Prostate gland (tissue), 2 donors: ENCODE data around the gene PAPPA. TPM values are rescaled to one million over a fixed set of nuclear protein-coding genes. Genes with fewer than 3 reads are reported as not detected.

Experiments
- DNase-seq: peaks from one replicate; pipeline ENCODE4 v3.0.0-alpha.2; 2019; ENCODE audit warnings: low spot score
- H3K27ac ChIP-seq, 2 donors: fragments of 200-600 bp; sonication (generic); 2 replicates each; pipeline ENCODE4 v1.5.1; 2017 to 2019
- H3K27me3 ChIP-seq: fragments of 200-600 bp; sonication (generic); replicated peaks from 2 replicates; pipeline ENCODE4 v1.5.1; 2019; ENCODE audit not compliant: insufficient read depth
- H3K36me3 ChIP-seq, 2 donors: fragments of 200-600 bp; sonication (generic); 1 replicate in 1 of 2; 2 replicates in 1 of 2; pipeline versions ENCODE4 v1.5.1 to v1.8.1; 2017 to 2019
- H3K4me1 ChIP-seq: fragments of 200-600 bp; sonication (generic); replicated peaks from 2 replicates; pipeline ENCODE4 v1.5.1; 2019
- H3K4me3 ChIP-seq, 2 donors: fragments of 200-600 bp; sonication (generic); 2 replicates each; pipeline ENCODE4 v1.5.1; 2017 to 2019
- H3K9me3 ChIP-seq: fragments of 200-600 bp; sonication (generic); 2 replicates; pipeline ENCODE4 v1.5.1; 2017
- POLR2A ChIP-seq: fragments of 450-650 bp; IDR thresholded peaks from one replicate; pipeline ENCODE4 v1.6.1; 2016; ENCODE audit warnings: antibody characterized with exemption, mild to moderate bottlenecking
- POLR2AphosphoS5 ChIP-seq: sonication (generic); formaldehyde crosslinking; IDR thresholded peaks from one replicate; pipeline ENCODE4 v1.6.1; 2017; ENCODE audit warnings: antibody characterized with exemption
- WGBS: methylation state at CpG from one replicate; pipeline ENCODE4 v1.1.5; 2018; 5-methylcytosine and 5-hydroxymethylcytosine counted together
- intact Hi-C: fragments of 100-400 bp; cut with DNase I; formaldehyde crosslinking; loops from one replicate; pipeline ENCODE4 v1.14.2; 2022
- total RNA-seq, 2 donors: library from RNA; depleted of rRNA; stranded (reverse); fragments of >200 nt; gene quantifications; one replicate each; pipeline ENCODE4 v1.1.0, GENCODE V29; 2016
- TF ChIP-seq, protein P1 (sequence below), 4 experiments: fragments of 200-600 bp in 2 of 4; fragments of 450-650 bp in 2 of 4; sonication (generic) in 2 of 4; IDR thresholded peaks; 1 replicate in 3 of 4; 2 replicates in 1 of 4; pipeline ENCODE4 v1.5.1; 2016 to 2019; ENCODE audit warnings: antibody characterized with exemption in 4 of 4, mild to moderate bottlenecking in 2 of 4, moderate library complexity in 2 of 4

Gene PAPPA
- total RNA-seq, 2 donors from 2014 or later, result 0.27 to 1.8 TPM

DNA sequence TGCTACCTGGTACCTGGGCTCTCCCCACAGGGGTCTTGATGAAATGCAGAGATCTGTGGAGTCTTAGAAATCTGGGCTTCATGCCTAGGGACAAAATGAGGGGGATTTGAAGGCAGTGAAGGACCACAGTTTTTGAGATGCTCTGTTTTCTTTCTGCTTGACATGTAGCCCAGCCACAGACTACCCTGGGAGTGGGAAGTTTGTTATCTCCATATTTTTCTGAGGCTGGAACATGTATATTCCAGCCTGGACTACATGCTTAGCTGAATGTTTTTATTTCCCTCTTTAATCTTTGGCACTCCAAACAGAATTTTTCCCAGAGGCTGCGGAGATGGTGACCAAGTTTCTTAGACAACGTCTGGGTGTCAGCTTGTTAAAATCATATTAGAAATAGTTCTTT, 252.9 kb downstream of the PAPPA start:
- no peaks in the 10 kb centered on the region for H3K4me1 ChIP-seq
- H3K27ac ChIP-seq, result no peak overlapping the region
- intact Hi-C loops, result no loop called here
- H3K9me3 ChIP-seq, result no peaks in the 10 kb centered on the region
- no peaks in the 10 kb centered on the region for H3K36me3 ChIP-seq
- no peak for DNase-seq
- H3K27me3 ChIP-seq, result no peaks in the 10 kb centered on the region
- 81% methylated on average over 2 of the region's 2 CpGs for WGBS
- TF ChIP-seq, protein P1, sequence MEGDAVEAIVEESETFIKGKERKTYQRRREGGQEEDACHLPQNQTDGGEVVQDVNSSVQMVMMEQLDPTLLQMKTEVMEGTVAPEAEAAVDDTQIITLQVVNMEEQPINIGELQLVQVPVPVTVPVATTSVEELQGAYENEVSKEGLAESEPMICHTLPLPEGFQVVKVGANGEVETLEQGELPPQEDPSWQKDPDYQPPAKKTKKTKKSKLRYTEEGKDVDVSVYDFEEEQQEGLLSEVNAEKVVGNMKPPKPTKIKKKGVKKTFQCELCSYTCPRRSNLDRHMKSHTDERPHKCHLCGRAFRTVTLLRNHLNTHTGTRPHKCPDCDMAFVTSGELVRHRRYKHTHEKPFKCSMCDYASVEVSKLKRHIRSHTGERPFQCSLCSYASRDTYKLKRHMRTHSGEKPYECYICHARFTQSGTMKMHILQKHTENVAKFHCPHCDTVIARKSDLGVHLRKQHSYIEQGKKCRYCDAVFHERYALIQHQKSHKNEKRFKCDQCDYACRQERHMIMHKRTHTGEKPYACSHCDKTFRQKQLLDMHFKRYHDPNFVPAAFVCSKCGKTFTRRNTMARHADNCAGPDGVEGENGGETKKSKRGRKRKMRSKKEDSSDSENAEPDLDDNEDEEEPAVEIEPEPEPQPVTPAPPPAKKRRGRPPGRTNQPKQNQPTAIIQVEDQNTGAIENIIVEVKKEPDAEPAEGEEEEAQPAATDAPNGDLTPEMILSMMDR (IDR thresholded peaks at IDR 0.05), result no peak
- TF ChIP-seq POLR2A, result no peak
- no peak for TF ChIP-seq POLR2AphosphoS5
- H3K4me3 ChIP-seq, result no peak overlapping the region

DNA sequence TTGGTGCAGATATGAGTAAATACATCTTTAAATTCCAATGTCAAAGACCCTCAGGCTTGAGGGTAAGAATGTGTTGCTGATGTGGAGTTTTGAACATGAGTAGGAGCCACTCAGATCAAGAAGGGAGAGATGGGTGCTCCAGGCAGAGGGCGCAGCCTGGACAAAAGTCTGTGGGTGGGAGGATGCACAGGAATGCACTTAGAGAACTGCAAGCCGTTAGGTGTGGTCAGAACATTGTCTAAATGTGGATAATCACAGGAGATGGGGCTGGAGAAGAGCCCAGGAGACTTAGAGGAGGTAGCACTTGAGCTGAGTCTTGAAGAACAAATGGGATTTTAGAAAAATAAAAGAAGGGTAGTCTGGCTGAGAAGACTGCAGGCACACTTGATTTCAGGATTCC, 255.5 kb downstream of the PAPPA start:
- Histone ChIP-seq H3K27ac (no peak overlapping the region), H3K36me3 (no peaks in the 10 kb centered on the region), H3K4me1 (no peaks in the 10 kb centered on the region), H3K4me3 (no peak overlapping the region), H3K9me3 (no peaks in the 10 kb centered on the region), H3K27me3 (no peaks in the 10 kb centered on the region)
- DNase-seq, result no peak
- intact Hi-C loops, result no loop called here
- 80% methylated on average over 2 of the region's 2 CpGs for WGBS
- no peak for TF ChIP-seq POLR2A
- TF ChIP-seq, protein P1 (IDR thresholded peaks at IDR 0.05), result no peak
- no peak for TF ChIP-seq POLR2AphosphoS5

DNA sequence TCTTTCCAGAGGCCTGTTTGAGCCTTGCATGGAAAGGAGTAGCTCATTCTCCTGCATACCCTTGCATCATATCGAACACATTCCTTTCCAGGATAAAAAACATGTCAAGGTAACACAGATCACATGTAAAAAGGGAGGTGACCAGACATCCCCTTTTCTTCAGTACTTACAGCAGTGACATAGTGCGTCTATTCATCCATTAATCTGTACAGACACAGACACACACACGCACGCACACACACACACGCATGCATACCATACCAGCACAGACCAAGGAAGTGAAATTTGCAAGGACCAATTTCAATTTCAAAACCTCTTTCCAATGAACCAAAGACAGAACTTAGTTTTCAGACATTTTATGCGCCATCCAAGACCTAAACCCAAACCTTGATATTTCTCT, 256.0 kb downstream of the PAPPA start:
- Histone ChIP-seq H3K27ac (no peak overlapping the region), H3K27me3 (no peaks in the 10 kb centered on the region), H3K36me3 (no peaks in the 10 kb centered on the region), H3K4me1 (no peaks in the 10 kb centered on the region), H3K4me3 (no peak overlapping the region), H3K9me3 (no peaks in the 10 kb centered on the region)
- WGBS, result 79% methylated on average over 6 of the region's 6 CpGs
- no peak for DNase-seq
- TF ChIP-seq, protein P1 (IDR thresholded peaks at IDR 0.05), result no peak
- TF ChIP-seq POLR2A (no peak), POLR2AphosphoS5 (no peak)
- intact Hi-C loops, result no loop called here

GRCh38 chr9:116411506-116411905, 257.9 kb downstream of the PAPPA start:
- DNase-seq, result no peak
- H3K4me1 ChIP-seq, result no peaks in the 10 kb centered on the region
- WGBS, result 94% methylated on average over 1 of the region's 1 CpG
- no peak overlapping the region for H3K27ac ChIP-seq
- no peak overlapping the region for H3K4me3 ChIP-seq
- intact Hi-C loops, result no loop called here
- H3K27me3 ChIP-seq, result no peaks in the 10 kb centered on the region
- TF ChIP-seq, protein P1 (IDR thresholded peaks at IDR 0.05), result no peak
- TF ChIP-seq POLR2A (no peak), POLR2AphosphoS5 (no peak)
- H3K9me3 ChIP-seq, result no peaks in the 10 kb centered on the region
- no peaks in the 10 kb centered on the region for H3K36me3 ChIP-seq

GRCh38 chr9:116414374-116414773, 260.8 kb downstream of the PAPPA start:
- Histone ChIP-seq H3K9me3 (no peaks in the 10 kb centered on the region), H3K27ac (no peak overlapping the region), H3K4me3 (no peak overlapping the region), H3K27me3 (no peaks in the 10 kb centered on the region), H3K36me3 (no peaks in the 10 kb centered on the region), H3K4me1 (no peaks in the 10 kb centered on the region)
- 76% methylated on average over 2 of the region's 2 CpGs for WGBS
- DNase-seq, result no peak
- TF ChIP-seq POLR2A (no peak), POLR2AphosphoS5 (no peak)
- TF ChIP-seq, protein P1 (IDR thresholded peaks at IDR 0.05), result no peak
- intact Hi-C loops, result no loop called here
